HG03520 (cell line): ENCODE results near the gene WWOX.
"Not testable (repeated sequence)": the region's sequence is repeated elsewhere in the genome, so short reads cannot be mapped to it uniquely, and the experiment has no call there.

Experiments used
- ATAC-seq: cut with Tn5 transposase; IDR thresholded peaks from one replicate; pipeline ENCODE4 v1.9.1; 2021; ENCODE audit warnings: mild to moderate bottlenecking, moderate library complexity; ENCODE audit not compliant: unreplicated experiment

WWOX gene

GRCh38 chr16:78664811-78665772 lies 565.6 kb downstream of the WWOX start:
- ATAC-seq, result no peak

GRCh38 chr16:78666318-78666717 lies 566.9 kb downstream of the WWOX start:
- ATAC-seq, result no peak

- no peak for ATAC-seq
These were observed 568.2 kb downstream of the WWOX start for GRCh38 chr16:78667675-78668074.

- no peak for ATAC-seq
These were observed 568.9 kb downstream of the WWOX start for GRCh38 chr16:78668393-78668792.

GRCh38 chr16:78669994-78670393 lies 570.5 kb downstream of the WWOX start:
- no peak for ATAC-seq

- ATAC-seq, result no peak
These were observed 573.5 kb downstream of the WWOX start for GRCh38 chr16:78672779-78673556.

- ATAC-seq, result no peak
These were observed 574.4 kb downstream of the WWOX start for GRCh38 chr16:78673884-78674283.

- ATAC-seq, result no peak
These were observed 575.9 kb downstream of the WWOX start for GRCh38 chr16:78675312-78675711.

- ATAC-seq, result no peak
These were observed 576.7 kb downstream of the WWOX start for GRCh38 chr16:78675951-78676792.

GRCh38 chr16:78677181-78677731 lies 577.8 kb downstream of the WWOX start:
- ATAC-seq, result no peak

- ATAC-seq, result no peak
These were observed 580.1 kb downstream of the WWOX start for GRCh38 chr16:78679546-78679945.

GRCh38 chr16:78681743-78682142 lies 582.3 kb downstream of the WWOX start:
- ATAC-seq, result no peak

- ATAC-seq, result no peak
These were observed 584.7 kb downstream of the WWOX start for GRCh38 chr16:78684030-78684611.

- no peak for ATAC-seq
These were observed 585.4 kb downstream of the WWOX start for GRCh38 chr16:78684655-78685375.

GRCh38 chr16:78686601-78687000 lies 587.1 kb downstream of the WWOX start:
- no peak for ATAC-seq

GRCh38 chr16:78689028-78689427 lies 589.6 kb downstream of the WWOX start:
- no peak for ATAC-seq

- ATAC-seq, result no peak
These were observed 590.1 kb downstream of the WWOX start for GRCh38 chr16:78689536-78689935.

GRCh38 chr16:78690510-78690909 lies 591.1 kb downstream of the WWOX start:
- no peak for ATAC-seq

- not testable (repeated sequence) for ATAC-seq
These were observed 592.3 kb downstream of the WWOX start for GRCh38 chr16:78691746-78692145.

- ATAC-seq, result no peak
These were observed 594.0 kb downstream of the WWOX start for GRCh38 chr16:78693496-78693895.
